SK-N-SH (cell line): ENCODE data around the gene CHCHD6. TPM values are rescaled to one million over a fixed set of nuclear protein-coding genes. Genes with fewer than 3 reads are reported as not detected.

Experiments used
- CTCF ChIA-PET: fragments of 300-600, 350-600 bp; formaldehyde crosslinking; extraction: SDS; loops from one replicate; lab custom pipeline; 2021; lab: Yijun Ruan, JAX
- POLR2A ChIA-PET: fragments of 350-600 bp; sonication (Branson Sonifier 250); formaldehyde crosslinking; extraction: SDS; loops from one replicate; lab custom pipeline; 2020; ENCODE audit warnings: antibody characterized with exemption, inconsistent platforms; lab: Yijun Ruan, JAX
- DNase-seq: peaks from one replicate; pipeline ENCODE4 v3.0.0; 2012
- H2AFZ ChIP-seq: fragments of 200-600 bp; sonication (generic); 2 replicates; pipeline ENCODE4 v1.8.1; 2016; ENCODE audit warnings: antibody characterized with exemption, mild to moderate bottlenecking, low read depth
- H3F3A ChIP-seq: fragments of 200-600 bp; sonication (generic); replicated peaks from 2 replicates; pipeline ENCODE3; 2016; ENCODE audit warnings: antibody characterized with exemption, mild to moderate bottlenecking; ENCODE audit not compliant: insufficient read depth
- H3K27ac ChIP-seq, 2 experiments: fragments of 200-500 bp in 1 of 2; fragments of 200-600 bp in 1 of 2; sonication (Bioruptor generic) in 1 of 2; sonication (generic), shearing (Covaris generic) in 1 of 2; 2 replicates each; pipeline versions ENCODE4 v1.5.1 to v1.6.1; 2014 to 2016; ENCODE audit warnings: low read depth in 2 of 2, inconsistent platforms in 1 of 2, low read length in 1 of 2, mild to moderate bottlenecking in 1 of 2, mixed read lengths in 1 of 2
- H3K27me3 ChIP-seq: fragments of 200-600 bp; sonication (generic), shearing (Covaris generic); 2 replicates; pipeline ENCODE4 v1.6.1; 2016; ENCODE audit warnings: mixed run types; ENCODE audit not compliant: insufficient read depth
- H3K36me3 ChIP-seq, 2 experiments: fragments of 200-500 bp in 1 of 2; fragments of 200-600 bp in 1 of 2; sonication (Bioruptor generic) in 1 of 2; sonication (generic) in 1 of 2; replicated peaks in 1 of 2; 2 replicates each; pipeline versions ENCODE3 to v1.5.1; 2014 to 2016; ENCODE audit warnings: low read length in 1 of 2, mild to moderate bottlenecking in 1 of 2; ENCODE audit not compliant: insufficient read depth in 2 of 2, control insufficient read depth in 1 of 2
- H3K4me1 ChIP-seq, 2 experiments: fragments of 200-500 bp in 1 of 2; fragments of 200-600 bp in 1 of 2; sonication (Bioruptor generic) in 1 of 2; sonication (generic), shearing (Covaris generic) in 1 of 2; 2 replicates each; pipeline versions ENCODE4 v1.5.1 to v1.6.1; 2014 to 2016; ENCODE audit warnings: low read depth in 1 of 2, low read length in 1 of 2, mixed run types in 1 of 2; ENCODE audit not compliant: insufficient read depth in 2 of 2, control insufficient read depth in 1 of 2
- H3K4me2 ChIP-seq: fragments of 200-600 bp; sonication (generic), shearing (Covaris generic); 2 replicates; pipeline ENCODE4 v1.6.1; 2017; ENCODE audit warnings: mixed run types
- H3K4me3 ChIP-seq, 2 experiments: fragments of 200-500 bp in 1 of 2; fragments of 200-600 bp in 1 of 2; sonication (Bioruptor generic) in 1 of 2; sonication (generic), shearing (Covaris generic) in 1 of 2; 2 replicates each; pipeline versions ENCODE4 v1.5.1 to v1.8.1; 2014 to 2016; ENCODE audit warnings: low read depth in 2 of 2, inconsistent platforms in 1 of 2, low read length in 1 of 2, mild to moderate bottlenecking in 1 of 2, mixed read lengths in 1 of 2, moderate library complexity in 1 of 2
- H3K79me2 ChIP-seq: fragments of 200-600 bp; sonication (generic); 2 replicates; pipeline ENCODE4 v1.8.1; 2017; ENCODE audit warnings: mild to moderate bottlenecking; ENCODE audit not compliant: insufficient read depth
- H3K9ac ChIP-seq: fragments of 200-600 bp; sonication (generic); 2 replicates; pipeline ENCODE4 v1.6.1; 2017; ENCODE audit warnings: mixed run types
- H3K9me2 ChIP-seq: fragments of 200-600 bp; sonication (generic); 2 replicates; pipeline ENCODE4 v1.6.1; 2017; ENCODE audit warnings: mixed run types
- H3K9me3 ChIP-seq: fragments of 200-600 bp; sonication (generic); 2 replicates; pipeline ENCODE4 v1.6.1; 2017; ENCODE audit warnings: mixed run types, mild to moderate bottlenecking, moderate library complexity
- H4K20me1 ChIP-seq: fragments of 200-600 bp; sonication (generic); 2 replicates; pipeline ENCODE4 v1.6.1; 2017; ENCODE audit warnings: mild to moderate bottlenecking, mixed run types; ENCODE audit not compliant: insufficient read depth
- CHD2 ChIP-seq: fragments of 150-350 bp; IDR thresholded peaks from 2 replicates; pipeline ENCODE4 v1.6.1; 2018; ENCODE audit warnings: low read length; ENCODE audit not compliant: partially characterized antibody
- CTCF ChIP-seq: fragments of 200-600 bp; sonication (generic); IDR thresholded peaks from 2 replicates; pipeline ENCODE4 v1.6.1; 2017; ENCODE audit warnings: antibody characterized with exemption, mild to moderate bottlenecking, moderate library complexity
- FOSL2 ChIP-seq: IDR thresholded peaks from 2 replicates; pipeline ENCODE4 v1.4.0; 2012; ENCODE audit warnings: low read depth, mild to moderate bottlenecking, moderate library complexity, borderline replicate concordance
- FOXJ3 ChIP-seq: sonication (generic); formaldehyde crosslinking; IDR thresholded peaks from 2 replicates; pipeline ENCODE4 v1.5.1; 2020; ENCODE audit warnings: mild to moderate bottlenecking, missing genetic modification reagents
- GABPA ChIP-seq: IDR thresholded peaks from 2 replicates; pipeline ENCODE4 v1.4.0; 2012; ENCODE audit warnings: low read depth, mild to moderate bottlenecking
- IRF3 ChIP-seq: fragments of 150-350 bp; IDR thresholded peaks from 2 replicates; pipeline ENCODE4 v1.6.1; 2016; ENCODE audit warnings: mild to moderate bottlenecking, low read depth, low read length
- JUND ChIP-seq: IDR thresholded peaks from 2 replicates; pipeline ENCODE4 v1.4.0; 2012
- MXI1 ChIP-seq: IDR thresholded peaks from 2 replicates; pipeline ENCODE4 v1.6.1; 2012; ENCODE audit warnings: mild to moderate bottlenecking, low read depth, low read length, improper control_type of control experiment
- NFIC ChIP-seq: IDR thresholded peaks from 2 replicates; pipeline ENCODE4 v1.4.0; 2012; ENCODE audit warnings: borderline replicate concordance
- NRF1 ChIP-seq: IDR thresholded peaks from 2 replicates; pipeline ENCODE4 v1.6.1; 2012; ENCODE audit warnings: low read depth, mild to moderate bottlenecking, low read length
- POLR2AphosphoS5 ChIP-seq: IDR thresholded peaks from 2 replicates; pipeline ENCODE4 v1.6.1; 2012; ENCODE audit warnings: low read depth, low read length
- RAD21 ChIP-seq: IDR thresholded peaks from 2 replicates; pipeline ENCODE4 v1.6.1; 2012; ENCODE audit warnings: mild to moderate bottlenecking, low read length
- RCOR1 ChIP-seq: fragments of 150-350 bp; IDR thresholded peaks from 2 replicates; pipeline ENCODE4 v1.6.1; 2017; ENCODE audit warnings: antibody characterized with exemption, low read length
- ZBTB33 ChIP-seq: IDR thresholded peaks from 2 replicates; pipeline ENCODE4 v1.4.0; 2012; ENCODE audit warnings: low read depth, borderline replicate concordance
- WGBS: methylation state at CpG from one replicate; pipeline ENCODE4 v1.1.6; 2017; ENCODE audit warnings: low lambda C conversion rate; 5-methylcytosine and 5-hydroxymethylcytosine counted together
- polyA plus RNA-seq, 3 experiments: library from polyadenylated mRNA; depleted of rRNA; stranded (reverse); fragments of >200 nt; gene quantifications; 2 replicates each; pipeline ENCODE4 v1.2.3, GENCODE V29; 2012

Gene CHCHD6
- polyA plus RNA-seq, 1 of the 3 experiments (the other 2 are of a cell fraction) = 42.5 TPM

- Histone ChIP-seq H3K4me3 (no peak overlapping the region), H3K9ac (no peak overlapping the region), H3K9me2 (no peaks in the 10 kb centered on the region), H3K36me3 (no peaks in the 10 kb centered on the region), H3K27me3 (no peaks in the 10 kb centered on the region), H3K4me2 (no peak overlapping the region), H3K27ac (no peak overlapping the region), H3F3A (peaks cover 7% of the 10 kb centered on the region), H3K79me2 (no peaks in the 10 kb centered on the region), H3K9me3 (no peaks in the 10 kb centered on the region), H2AFZ (no peak overlapping the region), H3K4me1 (peaks cover 0 to 3% of the 10 kb centered on the region in 2 experiments; a peak in 1 of 4 replicates), H4K20me1 (no peaks in the 10 kb centered on the region)
- WGBS = 97% methylated on average over 3 of the region's 3 CpGs
- ChIA-PET POLR2A (no interaction called here), CTCF (interaction anchor here (1.5 to 1.9 kb wide), 2 partner anchors 89 to 135 kb away, joined by 3 to 5 read pairs; partner anchors contain the start of gene PLXNA1)
- DNase-seq = no peak
- TF ChIP-seq IRF3 (no peak), POLR2AphosphoS5 (no peak), FOSL2 (no peak), NRF1 (no peak), MXI1 (no peak), CHD2 (no peak), CTCF (no peak), NFIC (no peak), GABPA (no peak), RCOR1 (no peak), FOXJ3 (CRISPR knock-in tag) (no peak), ZBTB33 (no peak), RAD21 (no peak), JUND (no peak)
These were observed 143.0 kb downstream of the CHCHD6 start for GRCh38 chr3:126847061-126847460.
